DND-41 (cell line): ENCODE results near the gene TPP1.

ENCODE experiments used
- ATAC-seq: fragments of 200-7000 bp; cut with Tn5 transposase; 3 replicates; pipeline ENCODE4 v1.9.1; 2021; ENCODE audit warnings: low read depth; ENCODE audit not compliant: insufficient read depth
- DNase-seq: peaks from one replicate; pipeline ENCODE4 v3.0.0-alpha.2; 2020
- H2AFZ ChIP-seq: 2 replicates; pipeline ENCODE4 v1.6.0; 2012; ENCODE audit warnings: low read depth, low read length
- H3K27ac ChIP-seq: 2 replicates; pipeline ENCODE4 v1.5.1; 2012; ENCODE audit warnings: low read length, inconsistent platforms
- H3K27me3 ChIP-seq: fragments of 200-600 bp; sonication (generic); 2 replicates; pipeline ENCODE4 v1.6.0; 2012; ENCODE audit warnings: low read length, mild to moderate bottlenecking, inconsistent platforms; ENCODE audit not compliant: insufficient read depth, poor library complexity
- H3K36me3 ChIP-seq: 2 replicates; pipeline ENCODE4 v1.5.1; 2012; ENCODE audit warnings: low read length, inconsistent platforms; ENCODE audit not compliant: insufficient read depth
- H3K4me1 ChIP-seq: 2 replicates; pipeline ENCODE4 v1.5.1; 2012; ENCODE audit warnings: mild to moderate bottlenecking, low read length; ENCODE audit not compliant: insufficient read depth
- H3K4me2 ChIP-seq: 2 replicates; pipeline ENCODE4 v1.6.0; 2012; ENCODE audit warnings: mild to moderate bottlenecking, moderate library complexity, low read length, inconsistent platforms; ENCODE audit not compliant: insufficient read depth
- H3K4me3 ChIP-seq, 2 experiments: fragments of 200-600 bp in 1 of 2; shearing (Covaris generic) in 1 of 2; 2 replicates each; pipeline ENCODE4 v1.5.1; 2012 to 2016; ENCODE audit warnings: inconsistent platforms in 2 of 2, low read length in 2 of 2, mild to moderate bottlenecking in 2 of 2, low read depth in 1 of 2, moderate library complexity in 1 of 2
- H3K79me2 ChIP-seq: 2 replicates; pipeline ENCODE4 v1.6.0; 2012; ENCODE audit warnings: low read length, inconsistent platforms; ENCODE audit not compliant: insufficient read depth
- H3K9ac ChIP-seq: 2 replicates; pipeline ENCODE4 v1.6.0; 2012; ENCODE audit warnings: low read depth, mild to moderate bottlenecking, inconsistent platforms, low read length, moderate library complexity
- H3K9me3 ChIP-seq: 2 replicates; pipeline ENCODE4 v1.5.1; 2012; ENCODE audit warnings: low read length, moderate library complexity, mild to moderate bottlenecking, inconsistent platforms; ENCODE audit not compliant: insufficient read depth, severe bottlenecking
- H4K20me1 ChIP-seq: 2 replicates; pipeline ENCODE4 v1.6.0; 2012; ENCODE audit warnings: low read length; ENCODE audit not compliant: insufficient read depth
- EZH2 ChIP-seq: IDR thresholded peaks from 3 replicates; pipeline ENCODE4 v1.6.1; 2012; ENCODE audit warnings: borderline replicate concordance, low read depth, mild to moderate bottlenecking, moderate library complexity, low read length, inconsistent platforms; ENCODE audit not compliant: severe bottlenecking
- TF ChIP-seq, protein P1 (sequence below): IDR thresholded peaks from 2 replicates; pipeline ENCODE4 v1.5.1; 2012; ENCODE audit warnings: borderline replicate concordance, low read length, moderate library complexity, mild to moderate bottlenecking; ENCODE audit not compliant: poor library complexity, severe bottlenecking; ENCODE audit errors: extremely low read depth

TPP1 gene

DNA sequence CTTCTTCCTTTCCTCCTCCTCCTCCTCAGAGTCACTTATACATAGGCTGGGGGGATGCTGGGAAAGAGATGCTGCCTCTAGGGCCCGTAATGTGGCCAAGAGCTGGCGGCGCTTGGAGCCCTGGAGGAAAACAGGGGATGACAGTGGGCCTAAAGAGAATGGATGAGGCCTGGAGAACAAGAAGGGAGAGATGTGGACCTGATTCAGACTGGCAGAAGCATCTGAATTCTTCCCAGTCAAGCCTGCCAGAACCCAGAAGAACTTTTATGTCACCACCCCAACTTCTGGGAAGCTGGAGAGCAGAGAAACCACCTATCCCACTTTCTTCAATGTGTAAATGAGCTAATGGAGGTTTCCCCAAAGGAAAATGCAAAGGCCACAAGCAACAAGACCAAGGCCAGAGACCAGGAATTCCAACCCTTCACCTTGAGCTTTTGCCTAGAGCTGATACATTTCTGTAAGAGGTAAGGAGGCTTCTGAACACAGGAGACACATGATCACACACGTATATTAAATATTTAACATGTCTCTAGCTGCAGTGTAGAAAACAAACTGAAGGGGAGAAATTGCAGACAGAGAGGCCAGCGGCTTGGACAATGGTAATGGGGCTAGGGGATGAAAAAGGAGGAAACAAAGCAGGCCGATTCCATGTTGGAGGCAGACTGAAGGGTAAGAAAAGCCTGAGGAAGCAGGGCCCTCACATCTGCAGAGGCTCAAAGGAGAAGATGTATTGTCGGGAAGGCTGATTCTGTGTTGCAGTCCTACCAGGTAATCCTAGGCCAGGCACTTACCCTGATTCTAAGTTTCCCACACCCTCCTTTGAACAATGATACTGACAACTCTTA is 16.9 kb downstream of the TPP1 start:
- DNase-seq (no peak), ATAC-seq (no peak)
- peak overlapping the region; percentile 73 for H3K9ac ChIP-seq
- TF ChIP-seq, protein P1, sequence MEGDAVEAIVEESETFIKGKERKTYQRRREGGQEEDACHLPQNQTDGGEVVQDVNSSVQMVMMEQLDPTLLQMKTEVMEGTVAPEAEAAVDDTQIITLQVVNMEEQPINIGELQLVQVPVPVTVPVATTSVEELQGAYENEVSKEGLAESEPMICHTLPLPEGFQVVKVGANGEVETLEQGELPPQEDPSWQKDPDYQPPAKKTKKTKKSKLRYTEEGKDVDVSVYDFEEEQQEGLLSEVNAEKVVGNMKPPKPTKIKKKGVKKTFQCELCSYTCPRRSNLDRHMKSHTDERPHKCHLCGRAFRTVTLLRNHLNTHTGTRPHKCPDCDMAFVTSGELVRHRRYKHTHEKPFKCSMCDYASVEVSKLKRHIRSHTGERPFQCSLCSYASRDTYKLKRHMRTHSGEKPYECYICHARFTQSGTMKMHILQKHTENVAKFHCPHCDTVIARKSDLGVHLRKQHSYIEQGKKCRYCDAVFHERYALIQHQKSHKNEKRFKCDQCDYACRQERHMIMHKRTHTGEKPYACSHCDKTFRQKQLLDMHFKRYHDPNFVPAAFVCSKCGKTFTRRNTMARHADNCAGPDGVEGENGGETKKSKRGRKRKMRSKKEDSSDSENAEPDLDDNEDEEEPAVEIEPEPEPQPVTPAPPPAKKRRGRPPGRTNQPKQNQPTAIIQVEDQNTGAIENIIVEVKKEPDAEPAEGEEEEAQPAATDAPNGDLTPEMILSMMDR: no peak
- TF ChIP-seq EZH2: no peak
- H3K4me3 ChIP-seq: peak overlapping the region; percentile 57 to 77; a peak in 3 of 4 replicates
- peaks cover 47% of the 10 kb centered on the region for H3K36me3 ChIP-seq
- no peaks in the 10 kb centered on the region for H3K9me3 ChIP-seq
- H3K4me2 ChIP-seq: peak overlapping the region; percentile 76
- H4K20me1 ChIP-seq: peaks cover 33% of the 10 kb centered on the region; the same call in 1 of the 2 replicates
- peak overlapping the region; percentile 69 for H3K27ac ChIP-seq
- H2AFZ ChIP-seq: peak overlapping the region; percentile 83; the same call in 1 of the 2 replicates
- no peaks in the 10 kb centered on the region for H3K27me3 ChIP-seq
- H3K4me1 ChIP-seq: peaks cover 54% of the 10 kb centered on the region
- H3K79me2 ChIP-seq: peaks cover 87% of the 10 kb centered on the region

DNA sequence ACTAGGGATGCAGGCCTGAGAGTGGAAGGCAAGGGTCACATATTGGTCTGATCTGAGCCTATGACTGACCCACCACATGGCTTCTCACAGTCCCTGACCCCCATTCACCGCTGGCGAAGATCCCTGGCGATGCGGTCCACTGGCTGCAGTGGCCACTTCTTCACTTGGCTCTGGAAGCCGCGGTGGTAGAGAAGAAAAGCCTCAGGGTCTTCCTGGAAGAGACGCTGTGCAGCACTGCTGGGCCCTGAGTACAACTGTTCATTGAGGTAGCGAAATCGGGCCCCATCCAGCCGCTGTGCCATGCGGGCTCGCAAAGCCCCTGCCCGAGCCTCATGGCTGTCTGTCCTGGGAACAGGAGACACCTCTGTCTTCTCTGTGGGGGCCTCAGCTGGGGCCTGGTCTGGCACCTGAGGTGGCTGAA is 18.2 kb downstream of the TPP1 start:
- Histone ChIP-seq H3K4me2 (0 out of 2 replicates have a peak overlapping the region, but pooled peaks have one; percentile 76), H2AFZ (no peak overlapping the region), H3K4me1 (peaks cover 42% of the 10 kb centered on the region), H4K20me1 (peaks cover 34% of the 10 kb centered on the region; the same call in 1 of the 2 replicates), H3K27ac (no peak overlapping the region), H3K27me3 (no peaks in the 10 kb centered on the region), H3K9me3 (no peaks in the 10 kb centered on the region), H3K4me3 (no peak overlapping the region), H3K36me3 (peaks cover 58% of the 10 kb centered on the region), H3K9ac (no peak overlapping the region), H3K79me2 (peaks cover 78% of the 10 kb centered on the region)
- DNase-seq (no peak), ATAC-seq (no peak)
- no peak for TF ChIP-seq EZH2
- TF ChIP-seq, protein P1: no peak

DNA sequence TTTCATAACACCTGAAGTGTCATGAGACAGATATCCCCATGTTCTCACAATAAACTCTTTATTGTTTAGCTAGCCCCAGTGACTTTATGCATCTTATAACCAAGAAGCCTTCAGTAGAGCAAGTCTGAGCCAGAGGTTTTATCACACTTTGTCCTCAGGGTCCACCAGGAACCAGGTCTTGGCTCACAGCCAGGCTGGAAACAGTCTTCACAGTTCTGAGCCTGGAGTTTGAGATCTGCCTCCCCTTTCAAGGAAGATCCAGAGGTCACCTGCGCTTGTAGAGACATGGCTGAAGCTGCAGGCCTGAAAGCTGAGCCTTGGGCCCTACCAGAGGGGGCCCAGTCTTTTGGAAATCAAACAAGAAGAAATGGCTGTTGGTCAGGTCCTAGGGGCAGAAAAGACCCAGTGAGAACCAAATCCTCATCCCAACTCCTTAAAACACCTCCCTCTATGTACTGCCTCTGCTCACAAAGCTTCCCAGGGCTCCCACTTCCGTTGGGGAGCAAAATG is 19.3 kb downstream of the TPP1 start:
- Histone ChIP-seq H3K4me1 (peaks cover 32% of the 10 kb centered on the region), H3K9me3 (no peaks in the 10 kb centered on the region), H2AFZ (no peak overlapping the region), H3K9ac (no peak overlapping the region), H3K27ac (no peak overlapping the region), H3K36me3 (peaks cover 68% of the 10 kb centered on the region), H3K79me2 (peaks cover 68% of the 10 kb centered on the region), H3K4me2 (no peak overlapping the region), H3K4me3 (no peak overlapping the region), H3K27me3 (no peaks in the 10 kb centered on the region), H4K20me1 (peaks cover 36% of the 10 kb centered on the region; the same call in 1 of the 2 replicates)
- no peak for TF ChIP-seq EZH2
- TF ChIP-seq, protein P1: no peak
- ATAC-seq (no peak), DNase-seq (no peak)
